HepG2 (cell line): ENCODE data around the gene CXCR5. TPM values are rescaled to one million over a fixed set of nuclear protein-coding genes. Genes with fewer than 3 reads are reported as not detected.

Experiments
- ARNT ChIP-seq: fragments of 450-650 bp; IDR thresholded peaks from 2 replicates; pipeline ENCODE4 v1.6.1; 2017
- ARNTL ChIP-seq: sonication (generic); formaldehyde crosslinking; IDR thresholded peaks from 2 replicates; pipeline ENCODE4 v1.4.0; 2020; ENCODE audit warnings: mild to moderate bottlenecking, missing genetic modification reagents
- HNF4G ChIP-seq, 2 experiments: sonication (generic) in 1 of 2; formaldehyde crosslinking in 1 of 2; IDR thresholded peaks; 2 replicates each; pipeline versions ENCODE4 v1.4.0 to v1.6.1; 2011 to 2020; ENCODE audit warnings: borderline replicate concordance in 2 of 2, low read depth in 2 of 2, mild to moderate bottlenecking in 2 of 2, low read length in 1 of 2, missing genetic modification reagents in 1 of 2, moderate library complexity in 1 of 2
- JUND ChIP-seq: sonication (generic); formaldehyde crosslinking; IDR thresholded peaks from 2 replicates; pipeline ENCODE4 v1.8.0; 2022; ENCODE audit warnings: mild to moderate bottlenecking, missing genetic modification reagents
- NFYB ChIP-seq: sonication (generic); formaldehyde crosslinking; IDR thresholded peaks from 2 replicates; pipeline ENCODE4 v1.4.0; 2020; ENCODE audit warnings: missing genetic modification reagents
- SAFB2 ChIP-seq: sonication (generic); formaldehyde crosslinking; IDR thresholded peaks from 2 replicates; pipeline ENCODE4 v1.5.1; 2020; ENCODE audit warnings: missing genetic modification reagents, low read depth, mild to moderate bottlenecking, borderline replicate concordance
- SAP130 ChIP-seq: IDR thresholded peaks from 2 replicates; pipeline ENCODE4 v1.6.1; 2016; ENCODE audit warnings: low read depth
- SIN3B ChIP-seq: fragments of 150-350 bp; IDR thresholded peaks from 2 replicates; pipeline ENCODE4 v1.6.1; 2014; ENCODE audit warnings: low read length
- SIX4 ChIP-seq: sonication (generic); formaldehyde crosslinking; IDR thresholded peaks from 2 replicates; pipeline ENCODE4 v1.4.0; 2020; ENCODE audit warnings: missing genetic modification reagents
- SMC3 ChIP-seq: IDR thresholded peaks from 2 replicates; pipeline ENCODE4 v1.6.1; 2011; ENCODE audit warnings: low read length, improper control_type of control experiment
- SYNCRIP ChIP-seq: fragments of 200-400 bp; formaldehyde crosslinking; IDR thresholded peaks from 2 replicates; pipeline ENCODE4 v1.6.1; 2018; ENCODE audit warnings: mild to moderate bottlenecking, low read depth, low read length; ENCODE audit not compliant: insufficient read depth
- ZNF263 ChIP-seq: sonication (generic); formaldehyde crosslinking; IDR thresholded peaks from 2 replicates; pipeline ENCODE4 v1.4.0; 2020; ENCODE audit warnings: missing genetic modification reagents
- ZNF335 ChIP-seq: sonication (generic); formaldehyde crosslinking; IDR thresholded peaks from 2 replicates; pipeline ENCODE4 v1.4.0; 2020; ENCODE audit warnings: missing genetic modification reagents
- ZNF772 ChIP-seq: sonication (generic); formaldehyde crosslinking; IDR thresholded peaks from 2 replicates; pipeline ENCODE4 v1.5.0; 2020; ENCODE audit warnings: mild to moderate bottlenecking, missing genetic modification reagents
- polyA plus RNA-seq, 8 experiments: library from polyadenylated mRNA; depleted of rRNA in 3 of 8; stranded (reverse) in 7 of 8; unstranded in 1 of 8; fragments of >200 nt; fragmentation: Illumina TruSeq in 4 of 8; extraction: Trizol in 4 of 8; gene quantifications; 2 replicates each; pipeline versions ENCODE4 v1.2.1 to v1.2.3, GENCODE V29; 2011 to 2016; ENCODE audit warnings: low read depth in 4 of 8, missing spikeins in 1 of 8, mixed read lengths in 1 of 8; ENCODE audit not compliant: insufficient read depth in 1 of 8
- total RNA-seq, 5 experiments: library from RNA; depleted of rRNA; stranded (reverse); fragments of >200 nt; fragmentation: Illumina TruSeq; extraction: Trizol; gene quantifications; 2 replicates each; pipeline ENCODE4 v1.2.3, GENCODE V29; 2016; ENCODE audit warnings: low read depth in 1 of 5
- TF ChIP-seq, protein P1 (sequence below): sonication (generic); formaldehyde crosslinking; IDR thresholded peaks from 2 replicates; pipeline ENCODE4 v1.4.0; 2020; ENCODE audit warnings: missing genetic modification reagents
- TF ChIP-seq, protein P2 (sequence below): sonication (generic); formaldehyde crosslinking; IDR thresholded peaks from 2 replicates; pipeline ENCODE4 v1.5.0; 2020; ENCODE audit warnings: mild to moderate bottlenecking, missing genetic modification reagents, borderline replicate concordance
- TF ChIP-seq, protein P3 (sequence below): sonication (generic); formaldehyde crosslinking; IDR thresholded peaks from 2 replicates; pipeline ENCODE4 v1.5.0; 2020; ENCODE audit warnings: mild to moderate bottlenecking, missing genetic modification reagents
- TF ChIP-seq, protein P4 (sequence below): IDR thresholded peaks from 2 replicates; pipeline ENCODE4 v1.4.0; 2020; ENCODE audit warnings: mild to moderate bottlenecking, missing genetic modification reagents

The CXCR5 gene
- total and polyA plus RNA-seq, 2 of the 13 experiments (the other 11 are each of a cell fraction or from before 2014, with no cell fraction given): not detected

DNA sequence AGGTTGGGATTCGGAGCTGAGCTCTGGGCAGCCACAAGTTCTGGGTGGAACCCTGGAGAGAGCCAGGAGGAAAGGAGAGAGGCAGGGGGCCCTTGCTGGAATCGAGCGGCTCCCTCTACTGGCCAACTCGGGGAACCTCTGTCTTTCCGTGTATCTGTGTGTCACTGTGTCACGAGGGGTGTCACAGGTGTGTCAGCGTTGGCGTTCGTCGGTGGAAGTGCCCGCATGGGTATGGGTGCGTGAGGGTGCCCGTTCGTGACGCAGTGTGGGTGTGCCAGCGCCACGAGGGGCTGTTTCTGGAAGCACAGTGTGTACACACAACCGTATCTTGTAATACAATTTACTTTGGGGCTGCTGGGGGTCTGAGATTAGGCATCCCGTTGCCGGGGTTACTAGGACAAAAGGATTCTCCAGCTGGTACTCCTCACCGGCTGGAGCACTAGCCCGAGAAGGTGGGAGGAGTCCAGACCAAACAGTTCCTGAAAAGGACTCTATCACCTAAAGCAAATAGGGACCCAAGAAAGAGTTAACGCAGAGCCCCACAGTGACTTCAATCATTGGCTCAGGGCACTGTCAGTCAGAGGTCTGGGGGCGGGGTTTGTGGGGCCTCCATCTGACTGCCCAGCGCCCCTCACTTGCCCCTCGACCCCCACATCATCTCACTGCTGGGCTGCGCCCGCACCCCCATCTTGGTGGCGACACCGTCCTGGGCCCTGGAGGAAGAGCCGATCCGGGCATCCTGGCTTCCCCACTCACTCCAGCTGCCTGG is 44.6 kb downstream of the CXCR5 start (continued):
- TF ChIP-seq ZNF335 (CRISPR knock-in tag) (no peak), ARNTL (0 out of 2 replicates have a peak, but pooled peaks have one; percentile 5), ARNT (no peak), ZNF772 (CRISPR knock-in tag) (0 out of 2 replicates have a peak, but pooled peaks have one; percentile 43), SIN3B (0 out of 2 replicates have a peak, but pooled peaks have one; percentile 42), JUND (CRISPR knock-in tag) (peak; percentile 33; the same call in 1 of the 2 replicates), SAP130 (CRISPR knock-in tag) (peak; percentile 77), SIX4 (no peak), SAFB2 (no peak), HNF4G (IDR thresholded peaks at IDR 0.05; ENCODE audit: borderline replicate concordance, low read depth, low read length) (0 out of 2 replicates have a peak, but pooled peaks have one; percentile 5), HNF4G (CRISPR knock-in tag; IDR thresholded peaks at IDR 0.05; ENCODE audit: borderline replicate concordance, low read depth) (no peak), SYNCRIP (no peak), NFYB (peak; percentile 90), ZNF263 (peak; percentile 93), SMC3 (peak; percentile 70)
- TF ChIP-seq, protein P1, sequence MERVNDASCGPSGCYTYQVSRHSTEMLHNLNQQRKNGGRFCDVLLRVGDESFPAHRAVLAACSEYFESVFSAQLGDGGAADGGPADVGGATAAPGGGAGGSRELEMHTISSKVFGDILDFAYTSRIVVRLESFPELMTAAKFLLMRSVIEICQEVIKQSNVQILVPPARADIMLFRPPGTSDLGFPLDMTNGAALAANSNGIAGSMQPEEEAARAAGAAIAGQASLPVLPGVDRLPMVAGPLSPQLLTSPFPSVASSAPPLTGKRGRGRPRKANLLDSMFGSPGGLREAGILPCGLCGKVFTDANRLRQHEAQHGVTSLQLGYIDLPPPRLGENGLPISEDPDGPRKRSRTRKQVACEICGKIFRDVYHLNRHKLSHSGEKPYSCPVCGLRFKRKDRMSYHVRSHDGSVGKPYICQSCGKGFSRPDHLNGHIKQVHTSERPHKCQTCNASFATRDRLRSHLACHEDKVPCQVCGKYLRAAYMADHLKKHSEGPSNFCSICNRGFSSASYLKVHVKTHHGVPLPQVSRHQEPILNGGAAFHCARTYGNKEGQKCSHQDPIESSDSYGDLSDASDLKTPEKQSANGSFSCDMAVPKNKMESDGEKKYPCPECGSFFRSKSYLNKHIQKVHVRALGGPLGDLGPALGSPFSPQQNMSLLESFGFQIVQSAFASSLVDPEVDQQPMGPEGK (CRISPR knock-in tag): peak; percentile 70
- TF ChIP-seq, protein P2, sequence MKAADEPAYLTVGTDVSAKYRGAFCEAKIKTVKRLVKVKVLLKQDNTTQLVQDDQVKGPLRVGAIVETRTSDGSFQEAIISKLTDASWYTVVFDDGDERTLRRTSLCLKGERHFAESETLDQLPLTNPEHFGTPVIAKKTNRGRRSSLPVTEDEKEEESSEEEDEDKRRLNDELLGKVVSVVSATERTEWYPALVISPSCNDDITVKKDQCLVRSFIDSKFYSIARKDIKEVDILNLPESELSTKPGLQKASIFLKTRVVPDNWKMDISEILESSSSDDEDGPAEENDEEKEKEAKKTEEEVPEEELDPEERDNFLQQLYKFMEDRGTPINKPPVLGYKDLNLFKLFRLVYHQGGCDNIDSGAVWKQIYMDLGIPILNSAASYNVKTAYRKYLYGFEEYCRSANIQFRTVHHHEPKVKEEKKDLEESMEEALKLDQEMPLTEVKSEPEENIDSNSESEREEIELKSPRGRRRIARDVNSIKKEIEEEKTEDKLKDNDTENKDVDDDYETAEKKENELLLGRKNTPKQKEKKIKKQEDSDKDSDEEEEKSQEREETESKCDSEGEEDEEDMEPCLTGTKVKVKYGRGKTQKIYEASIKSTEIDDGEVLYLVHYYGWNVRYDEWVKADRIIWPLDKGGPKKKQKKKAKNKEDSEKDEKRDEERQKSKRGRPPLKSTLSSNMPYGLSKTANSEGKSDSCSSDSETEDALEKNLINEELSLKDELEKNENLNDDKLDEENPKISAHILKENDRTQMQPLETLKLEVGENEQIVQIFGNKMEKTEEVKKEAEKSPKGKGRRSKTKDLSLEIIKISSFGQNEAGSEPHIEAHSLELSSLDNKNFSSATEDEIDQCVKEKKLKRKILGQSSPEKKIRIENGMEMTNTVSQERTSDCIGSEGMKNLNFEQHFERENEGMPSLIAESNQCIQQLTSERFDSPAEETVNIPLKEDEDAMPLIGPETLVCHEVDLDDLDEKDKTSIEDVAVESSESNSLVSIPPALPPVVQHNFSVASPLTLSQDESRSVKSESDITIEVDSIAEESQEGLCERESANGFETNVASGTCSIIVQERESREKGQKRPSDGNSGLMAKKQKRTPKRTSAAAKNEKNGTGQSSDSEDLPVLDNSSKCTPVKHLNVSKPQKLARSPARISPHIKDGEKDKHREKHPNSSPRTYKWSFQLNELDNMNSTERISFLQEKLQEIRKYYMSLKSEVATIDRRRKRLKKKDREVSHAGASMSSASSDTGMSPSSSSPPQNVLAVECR (CRISPR knock-in tag): peak; percentile 55; the same call in 1 of the 2 replicates
- TF ChIP-seq, protein P3, sequence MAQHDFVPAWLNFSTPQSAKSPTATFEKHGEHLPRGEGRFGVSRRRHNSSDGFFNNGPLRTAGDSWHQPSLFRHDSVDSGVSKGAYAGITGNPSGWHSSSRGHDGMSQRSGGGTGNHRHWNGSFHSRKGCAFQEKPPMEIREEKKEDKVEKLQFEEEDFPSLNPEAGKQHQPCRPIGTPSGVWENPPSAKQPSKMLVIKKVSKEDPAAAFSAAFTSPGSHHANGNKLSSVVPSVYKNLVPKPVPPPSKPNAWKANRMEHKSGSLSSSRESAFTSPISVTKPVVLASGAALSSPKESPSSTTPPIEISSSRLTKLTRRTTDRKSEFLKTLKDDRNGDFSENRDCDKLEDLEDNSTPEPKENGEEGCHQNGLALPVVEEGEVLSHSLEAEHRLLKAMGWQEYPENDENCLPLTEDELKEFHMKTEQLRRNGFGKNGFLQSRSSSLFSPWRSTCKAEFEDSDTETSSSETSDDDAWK (CRISPR knock-in tag): no peak
- TF ChIP-seq, protein P4, sequence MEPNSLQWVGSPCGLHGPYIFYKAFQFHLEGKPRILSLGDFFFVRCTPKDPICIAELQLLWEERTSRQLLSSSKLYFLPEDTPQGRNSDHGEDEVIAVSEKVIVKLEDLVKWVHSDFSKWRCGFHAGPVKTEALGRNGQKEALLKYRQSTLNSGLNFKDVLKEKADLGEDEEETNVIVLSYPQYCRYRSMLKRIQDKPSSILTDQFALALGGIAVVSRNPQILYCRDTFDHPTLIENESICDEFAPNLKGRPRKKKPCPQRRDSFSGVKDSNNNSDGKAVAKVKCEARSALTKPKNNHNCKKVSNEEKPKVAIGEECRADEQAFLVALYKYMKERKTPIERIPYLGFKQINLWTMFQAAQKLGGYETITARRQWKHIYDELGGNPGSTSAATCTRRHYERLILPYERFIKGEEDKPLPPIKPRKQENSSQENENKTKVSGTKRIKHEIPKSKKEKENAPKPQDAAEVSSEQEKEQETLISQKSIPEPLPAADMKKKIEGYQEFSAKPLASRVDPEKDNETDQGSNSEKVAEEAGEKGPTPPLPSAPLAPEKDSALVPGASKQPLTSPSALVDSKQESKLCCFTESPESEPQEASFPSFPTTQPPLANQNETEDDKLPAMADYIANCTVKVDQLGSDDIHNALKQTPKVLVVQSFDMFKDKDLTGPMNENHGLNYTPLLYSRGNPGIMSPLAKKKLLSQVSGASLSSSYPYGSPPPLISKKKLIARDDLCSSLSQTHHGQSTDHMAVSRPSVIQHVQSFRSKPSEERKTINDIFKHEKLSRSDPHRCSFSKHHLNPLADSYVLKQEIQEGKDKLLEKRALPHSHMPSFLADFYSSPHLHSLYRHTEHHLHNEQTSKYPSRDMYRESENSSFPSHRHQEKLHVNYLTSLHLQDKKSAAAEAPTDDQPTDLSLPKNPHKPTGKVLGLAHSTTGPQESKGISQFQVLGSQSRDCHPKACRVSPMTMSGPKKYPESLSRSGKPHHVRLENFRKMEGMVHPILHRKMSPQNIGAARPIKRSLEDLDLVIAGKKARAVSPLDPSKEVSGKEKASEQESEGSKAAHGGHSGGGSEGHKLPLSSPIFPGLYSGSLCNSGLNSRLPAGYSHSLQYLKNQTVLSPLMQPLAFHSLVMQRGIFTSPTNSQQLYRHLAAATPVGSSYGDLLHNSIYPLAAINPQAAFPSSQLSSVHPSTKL (CRISPR knock-in tag): peak; percentile 30; the same call in 1 of the 2 replicates
